Neural progenitor cell (in vitro differentiated cells): Measurements from ENCODE around the gene TRMT44. TPM values are rescaled to one million over a fixed set of nuclear protein-coding genes. Genes with fewer than 3 reads are reported as not detected.

ENCODE experiments used
- DNase-seq: peaks from one replicate; pipeline ENCODE4 v3.0.0-alpha.2; 2016; ENCODE audit warnings: low spot score
- H2AFZ ChIP-seq: fragments of 200-600 bp; sonication (generic); replicated peaks from 2 replicates; pipeline ENCODE4 v1.6.1; 2016; ENCODE audit warnings: antibody characterized with exemption
- H3F3A ChIP-seq: fragments of 200-600 bp; sonication (generic); 2 replicates; pipeline ENCODE4 v1.6.1; 2016; ENCODE audit warnings: antibody characterized with exemption, low read depth
- H3K27ac ChIP-seq: fragments of 200-600 bp; sonication (generic); 2 replicates; pipeline ENCODE4 v1.5.1; 2016; ENCODE audit warnings: mild to moderate bottlenecking
- H3K27me3 ChIP-seq: fragments of 200-600 bp; sonication (generic); 2 replicates; pipeline ENCODE4 v1.6.1; 2016; ENCODE audit warnings: mild to moderate bottlenecking, moderate library complexity
- H3K36me3 ChIP-seq: fragments of 200-600 bp; sonication (generic); 2 replicates; pipeline ENCODE4 v1.5.1; 2016
- H3K4me1 ChIP-seq: fragments of 200-600 bp; sonication (generic); 2 replicates; pipeline ENCODE4 v1.6.1; 2016; ENCODE audit warnings: mixed run types
- H3K4me2 ChIP-seq: fragments of 200-600 bp; sonication (generic); 2 replicates; pipeline ENCODE4 v1.6.1; 2016
- H3K4me3 ChIP-seq: fragments of 200-600 bp; sonication (generic); 2 replicates; pipeline ENCODE4 v1.5.1; 2016
- H3K79me2 ChIP-seq: fragments of 200-600 bp; sonication (generic); 2 replicates; pipeline ENCODE4 v1.6.1; 2016; ENCODE audit warnings: low read depth
- H3K9ac ChIP-seq: fragments of 200-600 bp; sonication (generic); 2 replicates; pipeline ENCODE4 v1.6.1; 2016
- H3K9me3 ChIP-seq: fragments of 200-600 bp; sonication (generic); 2 replicates; pipeline ENCODE4 v1.5.1; 2016; ENCODE audit warnings: low read depth
- H4K20me1 ChIP-seq: fragments of 200-600 bp; sonication (generic); 2 replicates; pipeline ENCODE4 v1.6.1; 2016; ENCODE audit warnings: low read depth
- H3K27ac Mint-ChIP-seq: 3 replicates; pipeline ENCODE4 v1.8.0; 2021; ENCODE audit warnings: mixed read lengths
- H3K27me3 Mint-ChIP-seq: 2 replicates; pipeline ENCODE4 v1.8.0; 2022; ENCODE audit warnings: low read depth, mild to moderate bottlenecking, inconsistent platforms, moderate library complexity, mixed read lengths; ENCODE audit not compliant: insufficient read depth
- H3K36me3 Mint-ChIP-seq: 3 replicates; pipeline ENCODE4 v1.8.0; 2021; ENCODE audit warnings: mixed read lengths
- H3K4me1 Mint-ChIP-seq: 3 replicates; pipeline ENCODE4 v1.8.0; 2021; ENCODE audit warnings: mixed read lengths
- H3K4me3 Mint-ChIP-seq: 3 replicates; pipeline ENCODE4 v1.8.0; 2021; ENCODE audit warnings: mild to moderate bottlenecking, moderate library complexity, mixed read lengths
- H3K9me3 Mint-ChIP-seq: 3 replicates; pipeline ENCODE4 v1.8.0; 2020; ENCODE audit warnings: mixed read lengths
- EZH2 ChIP-seq: fragments of 200-600 bp; sonication (generic); IDR thresholded peaks from 2 replicates; pipeline ENCODE4 v1.6.1; 2017; ENCODE audit warnings: antibody characterized with exemption, mild to moderate bottlenecking, moderate library complexity
- EZH2phosphoT487 ChIP-seq: fragments of 200-600 bp; sonication (generic); IDR thresholded peaks from 2 replicates; pipeline ENCODE4 v1.6.1; 2017; ENCODE audit warnings: antibody characterized with exemption
- total RNA-seq: library from RNA; depleted of rRNA; stranded (reverse); fragments of >200 nt; gene quantifications from 2 replicates; pipeline ENCODE4 v1.2.3, GENCODE V29; 2015; ENCODE audit warnings: low replicate concordance
- TF ChIP-seq, protein P1 (sequence below): fragments of 200-600 bp; sonication (generic); IDR thresholded peaks from 2 replicates; pipeline ENCODE4 v1.5.1; 2017; ENCODE audit warnings: antibody characterized with exemption, mild to moderate bottlenecking

Gene TRMT44
- total RNA-seq, 1 donor from 2014 or later = 19.9 TPM

DNA sequence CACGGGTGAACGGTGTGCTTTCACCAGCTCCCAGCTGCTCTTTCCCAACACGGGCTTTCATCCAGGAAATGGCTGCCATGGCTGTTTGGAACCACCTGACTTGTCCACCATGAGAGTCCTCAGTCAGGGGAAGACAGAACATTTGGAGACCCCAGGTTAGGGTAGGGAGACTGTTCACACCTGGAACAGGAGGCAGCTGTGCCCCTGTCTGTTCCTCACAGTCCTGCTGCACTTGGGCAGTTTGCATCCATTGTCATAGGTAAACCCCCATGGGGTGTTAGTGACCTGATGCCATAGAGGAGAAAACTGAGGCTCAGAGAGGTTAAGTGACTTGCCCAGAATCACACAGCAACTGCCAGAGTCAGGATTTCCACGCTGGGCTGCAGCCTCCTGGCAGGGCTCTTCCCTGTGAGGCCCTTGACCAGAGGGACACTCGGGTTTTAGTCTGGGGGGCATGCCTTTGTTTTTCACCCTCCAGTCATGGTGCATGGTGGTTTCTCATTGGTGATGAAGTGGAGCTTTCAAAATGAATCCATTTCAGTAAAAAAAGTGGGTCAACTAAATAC is 54.5 kb downstream of the TRMT44 start:
- no peaks in the 10 kb centered on the region for H4K20me1 ChIP-seq
- H3K9ac ChIP-seq = no peak overlapping the region
- peaks cover 30% of the 10 kb centered on the region for H3K4me1 Mint-ChIP-seq
- H3K4me2 ChIP-seq = no peak overlapping the region
- no peaks in the 10 kb centered on the region for H3K36me3 ChIP-seq
- H3K4me3 ChIP-seq = no peak overlapping the region
- no peak overlapping the region for H3K4me3 Mint-ChIP-seq
- H3K4me1 ChIP-seq = no peaks in the 10 kb centered on the region
- DNase-seq = no peak
- H3K79me2 ChIP-seq = no peaks in the 10 kb centered on the region
- no peak overlapping the region for H3K27ac ChIP-seq
- no peaks in the 10 kb centered on the region for H3K9me3 ChIP-seq
- TF ChIP-seq EZH2phosphoT487 (no peak), EZH2 (no peak)
- TF ChIP-seq, protein P1, sequence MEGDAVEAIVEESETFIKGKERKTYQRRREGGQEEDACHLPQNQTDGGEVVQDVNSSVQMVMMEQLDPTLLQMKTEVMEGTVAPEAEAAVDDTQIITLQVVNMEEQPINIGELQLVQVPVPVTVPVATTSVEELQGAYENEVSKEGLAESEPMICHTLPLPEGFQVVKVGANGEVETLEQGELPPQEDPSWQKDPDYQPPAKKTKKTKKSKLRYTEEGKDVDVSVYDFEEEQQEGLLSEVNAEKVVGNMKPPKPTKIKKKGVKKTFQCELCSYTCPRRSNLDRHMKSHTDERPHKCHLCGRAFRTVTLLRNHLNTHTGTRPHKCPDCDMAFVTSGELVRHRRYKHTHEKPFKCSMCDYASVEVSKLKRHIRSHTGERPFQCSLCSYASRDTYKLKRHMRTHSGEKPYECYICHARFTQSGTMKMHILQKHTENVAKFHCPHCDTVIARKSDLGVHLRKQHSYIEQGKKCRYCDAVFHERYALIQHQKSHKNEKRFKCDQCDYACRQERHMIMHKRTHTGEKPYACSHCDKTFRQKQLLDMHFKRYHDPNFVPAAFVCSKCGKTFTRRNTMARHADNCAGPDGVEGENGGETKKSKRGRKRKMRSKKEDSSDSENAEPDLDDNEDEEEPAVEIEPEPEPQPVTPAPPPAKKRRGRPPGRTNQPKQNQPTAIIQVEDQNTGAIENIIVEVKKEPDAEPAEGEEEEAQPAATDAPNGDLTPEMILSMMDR = no peak
- peaks cover 8% of the 10 kb centered on the region for H3K9me3 Mint-ChIP-seq
- no peak overlapping the region for H3K27ac Mint-ChIP-seq
- H3K27me3 Mint-ChIP-seq = peaks cover 6% of the 10 kb centered on the region
- no peaks in the 10 kb centered on the region for H3F3A ChIP-seq
- H3K27me3 ChIP-seq = no peaks in the 10 kb centered on the region
- no peak overlapping the region for H2AFZ ChIP-seq
- peaks cover 3% of the 10 kb centered on the region for H3K36me3 Mint-ChIP-seq

- H3K4me1 Mint-ChIP-seq = peaks cover 26% of the 10 kb centered on the region
- H3K4me2 ChIP-seq = no peak overlapping the region
- no peak overlapping the region for H3K27ac Mint-ChIP-seq
- H3K4me3 ChIP-seq = no peak overlapping the region
- no peaks in the 10 kb centered on the region for H3F3A ChIP-seq
- no peaks in the 10 kb centered on the region for H3K4me1 ChIP-seq
- no peaks in the 10 kb centered on the region for H3K27me3 ChIP-seq
- H3K9me3 Mint-ChIP-seq = peaks cover 8% of the 10 kb centered on the region
- H3K4me3 Mint-ChIP-seq = no peak overlapping the region
- no peak overlapping the region for H3K9ac ChIP-seq
- no peak for DNase-seq
- H3K79me2 ChIP-seq = no peaks in the 10 kb centered on the region
- no peak overlapping the region for H3K27ac ChIP-seq
- TF ChIP-seq EZH2 = no peak
- no peak for TF ChIP-seq EZH2phosphoT487
- TF ChIP-seq, protein P1 = no peak
- no peaks in the 10 kb centered on the region for H3K36me3 Mint-ChIP-seq
- no peaks in the 10 kb centered on the region for H3K36me3 ChIP-seq
- no peak overlapping the region for H2AFZ ChIP-seq
- H3K27me3 Mint-ChIP-seq = peaks cover 8% of the 10 kb centered on the region
- no peaks in the 10 kb centered on the region for H4K20me1 ChIP-seq
- no peaks in the 10 kb centered on the region for H3K9me3 ChIP-seq
Measured at GRCh38 chr4:8495803-8496202, 55.2 kb downstream of the TRMT44 start.

- Histone ChIP-seq H3K27me3 (no peaks in the 10 kb centered on the region), H3K4me3 (no peak overlapping the region), H3K4me2 (no peak overlapping the region), H3K9me3 (no peaks in the 10 kb centered on the region), H3K9ac (no peak overlapping the region), H3K36me3 (no peaks in the 10 kb centered on the region), H3K4me1 (no peaks in the 10 kb centered on the region), H4K20me1 (no peaks in the 10 kb centered on the region), H3K79me2 (no peaks in the 10 kb centered on the region), H3F3A (no peaks in the 10 kb centered on the region), H3K27ac (no peak overlapping the region), H2AFZ (no peak overlapping the region)
- Mint-ChIP-seq H3K27me3 (peaks cover 8% of the 10 kb centered on the region), H3K27ac (no peak overlapping the region), H3K36me3 (no peaks in the 10 kb centered on the region), H3K9me3 (peaks cover 8% of the 10 kb centered on the region), H3K4me1 (peaks cover 19% of the 10 kb centered on the region), H3K4me3 (no peak overlapping the region)
- DNase-seq = no peak
- no peak for TF ChIP-seq EZH2phosphoT487
- TF ChIP-seq EZH2 = no peak
- TF ChIP-seq, protein P1 = no peak
Measured at GRCh38 chr4:8497762-8498161, 57.2 kb downstream of the TRMT44 start.
